LHCN-M2 (cell line): ENCODE data around the gene GAREM1. TPM values are rescaled to one million over a fixed set of nuclear protein-coding genes. Genes with fewer than 3 reads are reported as not detected.

Experiments used
- DNase-seq: peaks from one replicate; pipeline ENCODE4 v3.0.0-alpha.2; 2012; ENCODE audit warnings: low read depth
- total RNA-seq: library from RNA; depleted of rRNA; stranded (reverse); fragments of >200 nt; gene quantifications from 2 replicates; pipeline ENCODE4 v1.2.3, GENCODE V29; 2014

Gene GAREM1
- total RNA-seq, 1 experiment from 2014 or later, result 3.8 TPM

DNA sequence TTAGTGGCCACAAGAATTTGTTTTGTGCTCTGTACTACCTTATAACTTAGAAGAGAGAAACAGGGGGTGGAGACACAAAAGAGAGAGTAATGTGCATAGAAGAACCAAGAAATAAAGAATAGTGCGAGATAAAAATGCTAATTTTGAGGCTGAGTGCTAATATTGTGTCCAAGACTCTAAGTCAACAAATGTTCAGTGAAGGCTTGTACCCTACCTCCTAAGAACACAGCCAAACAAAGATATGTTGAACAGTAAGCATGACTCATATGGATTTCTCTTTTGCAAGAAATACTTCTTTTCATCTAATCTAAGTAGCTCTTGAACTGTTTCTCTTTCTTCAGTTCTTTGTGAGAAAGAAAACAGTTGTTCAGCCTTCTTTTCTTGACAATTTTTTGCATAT lies 45.2 kb downstream of the GAREM1 start:
- peak; percentile 66 for DNase-seq

DNA sequence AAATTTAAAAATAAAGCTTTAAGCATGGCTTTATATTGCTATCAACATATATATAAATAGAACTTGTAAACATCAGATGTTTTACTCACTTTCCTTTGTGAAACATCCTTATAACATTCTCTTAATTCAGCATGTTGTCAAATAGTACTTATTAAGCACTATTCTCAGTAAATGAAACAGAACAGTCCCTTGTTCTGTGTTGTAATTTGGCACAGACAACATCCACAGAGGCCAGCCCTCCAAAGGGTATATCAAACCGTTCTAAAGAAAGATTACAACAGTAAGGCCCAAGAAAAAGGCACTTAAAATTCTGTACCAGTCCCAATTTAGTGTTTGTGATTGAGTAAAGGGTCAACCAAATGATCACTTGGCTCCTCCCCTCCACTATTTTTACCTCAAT lies 46.0 kb downstream of the GAREM1 start:
- no peak for DNase-seq

DNA sequence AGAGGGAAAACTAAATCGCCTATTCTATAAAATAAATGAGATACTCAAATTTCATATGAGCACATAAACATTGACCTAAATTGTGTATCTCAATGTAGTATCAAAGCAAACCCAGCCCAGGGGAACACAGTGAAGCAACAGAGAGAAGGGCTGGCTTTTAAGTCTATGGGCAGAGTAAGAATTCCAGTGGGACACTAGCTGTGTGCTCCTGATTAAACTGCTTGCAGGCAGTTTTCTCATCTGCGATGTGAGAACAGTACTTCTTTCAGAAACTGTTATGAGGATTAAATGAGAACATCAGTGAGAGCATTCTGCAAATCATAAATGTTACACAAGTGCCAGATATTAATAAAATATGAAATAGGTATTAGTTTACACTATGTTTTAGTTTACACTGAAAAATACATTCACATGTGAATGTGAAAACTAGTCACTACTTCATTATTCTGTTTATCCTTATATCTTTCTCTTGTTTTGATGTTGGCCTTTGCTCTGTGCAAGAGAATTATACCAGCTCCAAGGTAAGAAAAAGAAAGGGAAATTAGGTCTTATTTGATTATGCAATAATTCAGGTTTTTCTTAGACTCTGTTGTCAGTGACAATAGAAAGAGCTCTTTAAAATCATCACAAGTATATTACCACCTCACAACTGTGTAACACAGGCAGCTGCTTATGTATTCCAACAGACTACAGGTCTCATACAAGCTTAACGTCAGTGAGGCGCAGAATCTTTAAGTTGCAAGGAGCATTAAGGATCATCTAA lies 47.5 kb downstream of the GAREM1 start:
- DNase-seq, result peak; percentile 15

DNA sequence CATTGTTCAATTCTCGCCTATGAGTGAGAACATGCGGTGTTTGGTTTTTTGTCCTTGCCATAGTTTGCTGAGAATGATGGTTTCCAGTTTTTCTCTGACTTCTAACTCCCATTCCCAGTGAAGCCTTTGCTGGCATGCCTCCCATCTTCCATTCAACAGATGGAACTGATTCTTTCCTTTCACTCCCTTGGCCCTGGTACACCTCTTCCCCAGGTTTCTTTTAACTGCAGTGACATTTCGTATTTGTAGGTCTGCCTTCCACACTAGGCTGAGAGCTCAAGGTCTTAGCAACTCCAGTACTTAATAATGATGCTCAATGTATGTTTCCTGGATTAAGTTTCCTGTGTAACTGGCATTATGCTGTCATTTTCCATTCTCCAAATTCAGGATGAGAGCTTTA lies 48.5 kb downstream of the GAREM1 start:
- DNase-seq, result no peak

DNA sequence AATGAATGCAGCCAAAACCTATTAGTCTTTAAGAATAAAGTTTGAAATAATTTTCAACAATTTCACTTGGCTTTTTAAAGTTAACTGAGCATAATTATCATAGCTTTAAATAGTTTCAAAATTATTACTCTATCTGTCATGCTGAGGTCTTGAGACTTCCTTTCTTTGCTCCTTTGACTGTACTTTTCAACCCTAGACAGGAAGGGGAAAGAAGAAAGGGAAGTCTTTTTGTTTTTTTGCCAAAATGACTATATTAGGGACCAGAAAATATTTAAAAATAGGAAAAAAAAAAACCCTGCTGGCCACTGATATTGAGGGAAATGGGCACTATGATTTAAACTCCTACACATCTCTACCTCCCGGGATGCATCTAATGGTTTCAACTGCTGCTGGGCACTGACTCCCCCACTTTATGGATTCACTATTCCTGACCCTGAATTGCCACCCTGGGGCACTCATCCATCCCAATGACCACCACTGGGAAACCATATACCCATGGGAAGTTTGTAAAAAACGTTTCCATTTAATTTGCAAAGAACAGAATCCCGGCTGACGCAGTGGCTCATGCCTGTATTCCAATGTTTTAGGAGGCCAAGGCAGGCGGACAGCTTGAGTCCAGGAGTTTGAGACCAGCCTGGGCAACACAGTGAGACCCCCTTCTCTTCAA lies 50.5 kb downstream of the GAREM1 start:
- no peak for DNase-seq

DNA sequence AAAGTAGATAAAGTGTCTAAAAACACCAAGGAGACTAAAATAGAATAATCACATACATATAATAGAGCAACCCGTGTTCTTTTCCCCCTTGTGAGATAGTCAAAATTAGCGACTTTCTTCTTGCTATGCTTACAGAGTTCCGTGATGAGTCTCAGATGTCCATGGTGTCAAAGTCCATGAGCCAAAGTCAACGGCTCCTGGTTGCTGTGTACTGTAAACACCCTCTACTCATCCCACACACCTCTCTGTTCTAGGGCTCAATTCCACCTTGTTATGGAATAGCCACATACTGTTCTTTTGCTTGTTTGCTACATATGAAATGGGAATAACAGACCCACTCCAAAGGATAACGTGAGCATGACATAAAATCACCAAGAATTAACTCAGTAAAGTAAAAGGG lies 52.5 kb downstream of the GAREM1 start:
- DNase-seq, result no peak

DNA sequence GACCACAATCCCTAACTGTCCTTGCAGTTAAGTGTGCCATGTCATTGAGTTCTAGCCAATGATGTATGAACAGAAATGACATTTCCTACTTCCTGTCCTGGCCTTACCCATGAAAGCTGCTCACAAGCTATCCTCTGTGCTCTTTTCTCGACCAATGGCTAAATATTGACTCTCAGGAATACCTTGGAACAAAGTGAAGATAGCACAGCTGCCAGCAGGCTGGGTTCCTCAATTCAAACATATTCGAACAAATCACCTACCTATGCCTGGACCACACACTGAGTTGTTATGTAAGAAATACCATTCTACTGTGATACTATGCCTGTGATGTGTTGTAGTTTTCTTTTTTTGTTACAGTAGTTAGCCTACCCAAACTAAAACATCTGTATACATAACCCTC lies 65.1 kb downstream of the GAREM1 start:
- DNase-seq, result no peak

DNA sequence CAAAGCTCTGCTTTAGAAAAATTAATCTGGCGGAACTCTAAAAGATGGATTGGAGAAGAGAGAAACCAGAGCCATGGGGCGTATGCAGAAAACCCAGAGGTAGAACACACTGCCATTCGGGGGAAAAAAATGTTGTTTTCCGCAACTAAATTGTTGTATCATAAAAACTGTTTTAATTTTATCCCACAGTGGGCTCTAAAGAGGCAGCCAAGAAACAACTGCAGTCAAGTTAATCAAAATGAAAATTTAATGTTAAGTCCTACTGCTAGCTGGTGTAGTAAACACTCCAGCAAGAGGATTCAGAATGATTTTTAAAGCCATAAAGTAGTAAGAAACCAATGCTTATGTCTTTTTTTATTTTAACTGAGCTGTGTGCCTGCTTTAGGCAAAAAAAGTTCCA lies 69.1 kb downstream of the GAREM1 start:
- DNase-seq, result no peak

DNA sequence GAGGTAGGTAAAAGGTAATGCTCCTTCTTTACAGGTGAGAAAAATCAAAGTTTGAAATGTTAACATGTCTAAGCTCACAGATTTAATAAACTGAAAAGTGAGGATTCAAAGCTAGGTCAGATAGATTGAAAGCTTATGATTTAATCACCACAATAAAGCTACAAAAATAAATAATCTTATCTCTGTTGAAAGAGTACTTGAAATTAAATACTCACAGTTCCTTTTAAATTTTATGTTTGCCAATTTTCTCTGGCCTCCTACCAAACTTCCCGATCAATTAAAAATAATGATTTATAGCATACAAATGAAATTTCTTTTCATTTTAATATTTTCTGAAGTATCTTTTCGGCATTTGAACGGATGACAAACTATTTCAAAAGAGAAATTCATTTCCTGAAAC lies 77.3 kb downstream of the GAREM1 start:
- DNase-seq, result no peak

DNA sequence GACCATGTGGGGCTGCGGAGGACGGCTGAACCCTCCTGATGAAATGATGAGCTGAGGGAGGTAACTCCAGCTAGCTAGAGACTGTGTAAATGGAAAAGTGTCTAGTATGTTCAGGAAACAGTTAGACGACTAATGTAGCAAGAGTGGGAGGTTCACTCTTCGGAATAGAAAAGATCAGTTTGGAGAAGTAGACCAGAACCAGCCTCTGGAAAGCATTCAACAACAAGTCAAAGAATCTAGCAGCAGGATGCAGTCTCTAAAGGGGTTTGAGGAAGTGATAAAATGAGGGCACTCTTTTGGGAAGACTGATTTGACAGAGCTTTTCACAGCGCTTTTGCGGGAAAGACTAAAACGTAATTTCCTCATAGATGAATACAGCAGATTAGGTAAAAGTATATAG lies 79.6 kb downstream of the GAREM1 start:
- DNase-seq, result no peak

DNA sequence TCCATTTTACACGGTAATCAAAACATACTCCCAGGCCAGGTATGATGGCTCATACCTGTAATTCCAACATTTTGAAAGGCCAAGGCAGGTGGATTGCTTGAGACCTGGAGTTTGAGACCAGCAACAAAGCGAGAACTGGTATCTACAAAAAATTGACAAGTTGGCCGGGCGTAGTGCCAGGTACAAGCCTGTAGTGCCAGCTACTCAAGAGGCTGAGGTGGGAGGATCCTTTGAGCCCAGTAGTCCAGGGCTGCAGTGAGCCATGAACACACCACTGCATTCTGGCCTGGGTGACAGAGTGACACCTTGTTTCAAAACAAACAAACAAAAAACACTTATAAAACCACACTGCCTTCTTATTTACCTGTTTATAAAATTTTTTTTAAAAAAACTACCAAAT lies 80.8 kb downstream of the GAREM1 start:
- DNase-seq, result no peak

DNA sequence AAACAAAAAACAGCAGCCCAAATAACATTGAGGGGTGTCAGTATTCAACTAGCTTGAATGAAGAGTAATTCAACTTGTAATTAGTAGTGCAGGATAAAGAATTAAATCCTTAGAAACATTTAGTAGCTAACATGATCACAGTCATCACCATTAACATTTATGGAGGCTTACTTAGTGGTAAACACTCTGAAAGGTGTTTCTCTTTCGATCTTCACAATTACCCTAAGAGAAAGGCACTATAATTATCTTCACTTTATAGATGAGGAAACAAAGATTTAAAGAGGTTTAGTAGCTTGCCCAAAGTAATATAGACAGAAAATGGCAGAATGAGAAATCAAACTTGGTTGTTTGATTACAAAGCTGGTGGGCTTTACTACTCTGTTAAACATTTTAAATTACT lies 81.5 kb downstream of the GAREM1 start:
- no peak for DNase-seq

DNA sequence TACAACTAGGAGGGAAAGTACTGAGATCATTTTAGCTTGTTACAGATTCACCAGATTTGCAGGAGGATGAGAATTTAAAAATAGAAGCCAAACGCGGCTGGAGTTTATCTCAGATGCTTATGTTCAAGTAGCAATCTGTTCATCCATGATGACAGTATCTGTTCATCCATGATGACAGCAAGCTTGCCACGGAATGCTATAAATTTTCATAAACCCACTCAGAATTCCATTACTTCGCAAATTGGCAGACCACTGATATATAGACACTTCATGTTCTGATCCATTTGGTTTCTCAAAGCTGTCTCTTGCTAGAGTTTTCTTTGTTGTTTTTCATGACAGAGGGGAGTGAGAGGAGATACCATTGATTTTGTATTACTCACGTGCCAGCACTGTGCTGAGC lies 84.2 kb downstream of the GAREM1 start:
- no peak for DNase-seq

DNA sequence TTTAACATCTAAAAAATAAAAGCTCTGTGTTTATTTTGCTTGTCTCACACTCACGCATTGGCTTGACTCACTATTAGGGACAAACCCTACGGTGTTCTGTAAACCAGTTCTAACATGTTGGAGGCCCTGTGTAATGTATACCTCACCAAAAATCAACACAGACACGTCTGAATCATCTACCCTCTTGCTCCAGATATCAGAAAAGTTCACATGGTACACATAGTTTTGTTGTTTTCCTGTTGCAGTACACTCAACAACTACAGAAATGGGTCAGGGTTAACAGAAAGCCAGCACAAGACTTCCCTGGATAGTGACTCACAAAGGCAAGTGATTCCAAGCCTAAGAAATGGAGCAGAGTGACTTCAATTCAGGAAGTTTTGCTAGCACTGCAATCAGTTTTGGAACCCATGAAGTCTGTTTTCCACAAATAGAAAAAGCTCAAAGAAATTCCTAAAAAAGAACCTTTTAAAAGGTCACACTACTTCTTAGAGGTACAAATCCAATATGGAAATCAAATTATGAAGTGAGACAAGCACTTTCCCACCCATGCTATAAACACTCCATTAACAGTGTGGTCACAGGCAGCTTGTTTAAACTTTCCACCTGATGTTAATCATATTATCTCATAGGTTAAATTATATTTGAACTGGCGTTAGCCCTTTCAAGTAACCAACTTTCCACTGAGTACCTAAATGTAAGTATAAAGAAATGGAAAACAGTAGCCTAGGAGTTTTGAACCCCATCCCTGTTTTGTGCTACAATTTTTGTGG lies 87.4 kb downstream of the GAREM1 start:
- DNase-seq, result peak; percentile 95

DNA sequence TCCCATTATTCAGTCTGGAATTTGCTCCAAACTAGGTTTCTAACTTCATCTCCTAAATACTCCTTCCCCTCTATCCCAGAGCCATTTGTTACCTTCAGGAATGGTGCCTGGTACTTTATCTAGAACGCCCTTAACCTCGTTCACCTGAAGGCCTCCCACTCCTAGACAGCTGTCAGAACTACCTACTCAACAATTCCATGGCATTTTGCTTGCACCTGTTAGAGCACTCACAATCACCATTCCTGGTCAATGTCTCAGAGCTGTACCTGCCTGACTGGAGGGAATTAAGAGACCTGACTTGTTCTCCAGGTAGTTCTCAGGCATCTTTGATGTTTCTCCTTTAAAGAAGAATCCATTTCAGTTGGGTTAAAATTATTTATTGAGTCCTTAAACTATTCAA lies 88.9 kb downstream of the GAREM1 start:
- DNase-seq, result no peak

DNA sequence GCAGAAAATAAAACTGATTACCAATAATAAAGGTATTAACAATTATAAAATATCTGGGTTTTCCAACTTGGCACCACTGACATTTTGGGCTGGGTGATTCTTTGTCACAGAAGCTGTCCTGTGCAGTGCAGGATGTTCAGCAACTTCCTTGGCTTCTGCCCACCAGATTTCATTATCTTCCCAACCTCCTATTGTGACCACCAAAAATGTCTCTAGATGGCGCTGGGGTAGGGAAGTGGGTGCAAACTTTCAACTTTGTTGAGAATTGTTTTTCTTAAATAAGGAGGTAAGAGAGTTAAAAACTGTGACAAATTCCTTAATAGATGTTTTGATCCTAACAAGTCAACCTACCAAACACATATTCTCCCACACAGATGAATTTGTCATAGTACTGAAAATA lies 90.1 kb downstream of the GAREM1 start:
- DNase-seq, result peak; percentile 45

DNA sequence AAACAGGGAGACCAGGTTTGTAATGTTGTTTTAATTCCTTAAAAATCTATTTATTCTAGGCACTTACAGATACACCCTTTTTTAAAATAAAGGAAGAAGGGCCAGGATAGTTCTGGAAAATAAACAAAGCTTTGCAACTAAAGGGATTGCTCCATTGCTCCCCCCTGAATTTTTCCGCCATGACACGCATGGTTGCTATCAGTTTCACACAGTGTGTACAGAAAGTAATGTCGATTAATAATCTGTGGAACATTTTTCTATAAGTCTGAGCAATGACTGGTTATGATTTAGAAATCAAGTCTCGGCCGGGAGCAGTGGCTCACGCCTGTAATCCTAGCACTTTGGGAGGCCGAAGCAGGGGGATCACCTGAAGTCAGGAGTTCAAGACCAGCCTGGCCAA lies 90.8 kb downstream of the GAREM1 start:
- no peak for DNase-seq

DNA sequence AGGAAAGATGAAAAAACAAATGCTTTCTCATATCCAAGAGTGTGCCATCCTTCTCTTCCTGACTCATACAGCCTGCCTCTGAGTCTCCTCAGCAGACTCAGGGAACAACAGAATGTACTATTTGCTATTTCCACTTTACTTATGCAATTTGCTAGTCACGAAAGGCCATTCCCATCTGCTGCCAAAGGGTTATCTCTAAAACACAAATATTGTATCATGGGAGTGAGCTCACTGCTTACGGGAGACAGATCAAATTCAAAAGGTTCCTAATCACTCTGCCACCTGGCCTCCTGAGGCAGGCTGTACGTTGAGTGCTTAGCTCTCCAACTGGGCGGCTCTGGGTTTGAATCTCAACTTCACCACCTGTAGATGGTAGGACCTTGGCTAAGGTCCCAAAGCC lies 92.0 kb downstream of the GAREM1 start:
- DNase-seq, result peak; percentile 80

DNA sequence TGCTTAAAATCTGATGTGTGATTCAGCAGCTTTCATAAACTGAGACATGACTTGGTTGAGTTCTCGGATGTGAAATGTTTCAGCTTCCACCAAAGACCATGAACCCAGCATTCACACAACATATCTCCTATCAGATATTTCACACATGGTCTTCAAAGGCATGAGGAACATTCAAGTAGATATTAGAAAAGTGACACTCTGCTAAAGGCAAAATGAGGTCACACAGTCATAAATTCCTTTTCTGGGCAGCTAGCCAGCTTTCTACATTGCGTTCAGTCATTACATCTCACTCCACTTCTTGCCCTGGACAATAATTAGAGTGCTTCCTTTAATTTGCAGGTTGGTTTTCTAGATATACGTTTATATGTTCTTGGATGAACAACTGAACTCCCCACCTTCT lies 96.7 kb downstream of the GAREM1 start:
- peak; percentile 51 for DNase-seq

DNA sequence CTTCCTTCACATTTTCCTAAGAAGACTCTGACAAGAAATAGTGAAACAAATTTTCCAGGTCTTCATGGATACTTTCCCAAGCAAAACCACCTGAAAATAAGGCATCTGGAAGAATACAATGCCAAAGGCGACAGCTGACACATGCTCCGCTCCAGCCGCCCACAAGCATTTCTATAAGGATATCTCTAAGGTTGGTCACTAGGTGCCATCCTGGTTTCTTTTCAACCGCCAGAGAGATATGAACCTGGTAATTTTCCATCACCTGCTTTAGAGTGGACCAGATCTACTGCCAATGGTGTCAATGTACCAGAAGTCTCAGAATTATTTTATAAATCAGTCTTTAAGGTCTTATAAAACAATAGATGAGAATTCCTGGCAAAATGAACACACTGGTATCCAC lies 97.2 kb downstream of the GAREM1 start:
- DNase-seq, result no peak

DNA sequence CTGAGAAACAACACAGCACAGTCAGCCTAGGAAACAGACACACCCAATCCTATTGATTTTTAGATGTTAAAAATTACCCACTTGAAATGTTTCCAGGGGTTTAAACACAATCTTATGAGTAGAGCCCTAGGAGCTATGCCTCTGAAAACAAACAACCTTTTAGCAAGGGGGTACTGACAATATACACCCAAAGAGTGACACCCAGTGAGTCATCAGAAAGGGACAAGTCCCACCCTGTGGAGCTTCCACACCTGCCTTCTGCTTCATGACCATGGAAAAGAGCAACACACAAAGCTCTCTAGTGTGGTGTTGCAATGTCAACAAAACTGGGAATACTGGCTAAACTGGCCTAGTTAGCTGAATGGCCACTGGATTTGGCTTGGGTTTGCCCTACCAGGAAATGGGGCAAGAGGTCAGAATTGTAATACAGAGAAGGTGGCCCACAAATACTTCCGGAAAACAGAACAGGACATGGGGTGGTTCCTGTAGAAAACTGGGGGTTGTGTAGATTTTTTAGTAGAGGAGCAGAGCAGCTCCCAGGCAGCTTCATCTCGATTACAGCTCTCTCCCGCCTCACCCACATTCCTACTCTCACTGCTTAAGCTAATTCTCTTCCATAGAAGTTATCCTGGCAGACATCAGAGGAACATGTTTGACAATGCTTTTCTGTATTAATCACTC lies 98.2 kb downstream of the GAREM1 start:
- DNase-seq, result peak; percentile 12

DNA sequence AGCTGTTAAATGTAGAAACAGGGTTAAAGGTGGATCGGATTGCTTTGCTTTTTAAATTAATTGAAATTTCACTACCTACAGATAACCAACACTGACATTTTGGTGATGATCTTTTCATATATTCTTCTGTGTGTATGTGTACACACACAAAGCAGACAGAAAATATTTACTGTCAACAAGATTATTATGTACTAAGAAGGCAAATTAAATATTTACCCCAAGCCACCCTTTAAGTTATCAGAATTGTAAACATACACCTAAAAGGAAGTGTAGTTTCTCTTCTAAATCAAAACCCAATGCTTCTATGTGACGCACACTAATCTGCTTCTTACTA lies 98.7 kb downstream of the GAREM1 start:
- no peak for DNase-seq
